NCI-H2196 treated with DMSO at 0.1 percent for 48 hours (cell line): ENCODE measurements around the gene OR2K2.
"Not testable (repeated sequence)": the region's sequence is repeated elsewhere in the genome, so short reads cannot be mapped to it uniquely, and the experiment has no call there.

Experiments used
- DNase-seq: peaks from one replicate; lab custom pipeline; 2025; ENCODE audit not compliant: unreplicated experiment; lab: John Stamatoyannopoulos, UW

The OR2K2 gene, protein sequence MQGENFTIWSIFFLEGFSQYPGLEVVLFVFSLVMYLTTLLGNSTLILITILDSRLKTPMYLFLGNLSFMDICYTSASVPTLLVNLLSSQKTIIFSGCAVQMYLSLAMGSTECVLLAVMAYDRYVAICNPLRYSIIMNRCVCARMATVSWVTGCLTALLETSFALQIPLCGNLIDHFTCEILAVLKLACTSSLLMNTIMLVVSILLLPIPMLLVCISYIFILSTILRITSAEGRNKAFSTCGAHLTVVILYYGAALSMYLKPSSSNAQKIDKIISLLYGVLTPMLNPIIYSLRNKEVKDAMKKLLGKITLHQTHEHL

DNA sequence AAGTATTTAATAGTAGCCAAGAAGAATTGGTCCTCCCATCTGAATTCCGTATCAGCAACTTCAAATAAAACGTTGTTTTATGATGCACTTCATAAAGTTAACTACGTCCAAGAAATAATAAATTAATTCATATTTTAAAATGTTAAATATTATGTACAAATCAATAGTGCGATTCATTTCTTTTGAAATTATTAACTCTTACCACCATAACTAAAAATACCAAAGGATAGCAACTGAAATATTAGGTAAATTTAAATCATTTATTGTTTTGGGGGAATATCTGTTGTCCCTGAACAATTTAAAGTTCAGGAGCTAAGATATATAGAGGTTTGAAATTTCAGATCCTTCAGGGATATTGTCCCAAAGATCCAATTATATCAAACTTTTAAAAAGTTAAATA lies at the start of gene OR2K2:
Gene OR2K2 (minus strand): TSS at position 101 of the 400 bp plus-strand sequence. CDS start 1,791 bp downstream, outside the sequence.
- no peak for DNase-seq

DNA sequence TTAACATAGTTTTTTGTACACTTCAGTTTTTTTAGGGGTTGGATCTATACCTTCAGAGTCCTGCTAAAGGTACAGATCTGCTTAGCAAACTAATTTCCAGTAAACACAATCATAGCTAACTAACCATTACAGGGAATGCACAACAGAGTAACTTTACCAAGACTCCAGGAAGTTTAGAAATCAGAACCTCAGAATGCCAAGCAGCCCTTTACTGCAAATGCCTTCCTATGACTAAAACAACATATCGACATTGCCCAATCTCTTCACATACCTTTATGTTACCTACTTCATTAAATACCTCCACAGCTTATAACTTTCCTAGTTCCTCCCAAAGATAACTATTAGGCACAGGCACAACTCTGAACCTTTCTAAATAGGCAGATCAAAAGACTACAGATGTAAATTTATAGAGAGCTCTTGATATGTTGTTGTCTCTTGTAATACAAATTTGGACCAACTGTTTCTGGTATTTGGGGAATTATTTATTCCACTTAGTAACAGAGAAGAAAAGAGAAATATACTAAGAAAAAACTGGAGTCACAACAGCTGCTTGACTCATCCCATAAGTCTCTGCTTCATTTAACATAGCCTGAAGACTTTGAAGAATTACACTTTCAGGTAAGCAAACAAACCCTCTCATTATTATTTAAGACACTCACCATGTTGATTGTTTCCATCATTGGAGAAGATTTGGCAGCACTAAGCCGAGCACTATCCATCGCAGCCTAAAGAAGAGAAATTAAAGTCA lies 46.0 kb upstream of the OR2K2 start:
- DNase-seq, result no peak

DNA sequence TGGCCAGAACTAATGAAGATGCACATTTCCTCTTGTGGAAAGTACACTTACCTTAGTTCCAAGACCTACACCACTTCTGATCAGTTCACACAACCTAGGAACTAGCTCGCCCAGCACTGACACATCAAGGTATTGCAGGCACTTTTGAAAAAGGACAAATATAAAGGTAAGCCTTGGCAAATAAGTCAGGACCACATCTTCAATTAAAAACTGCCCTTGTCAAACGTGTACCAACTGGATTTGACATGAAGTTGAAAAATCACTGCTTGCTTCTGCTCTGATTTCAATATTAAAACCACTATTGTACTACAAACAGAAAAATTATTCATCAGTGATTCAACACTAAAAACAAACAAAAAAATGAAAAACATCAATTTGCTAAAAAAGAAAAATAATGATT lies 45.0 kb upstream of the OR2K2 start:
- DNase-seq, result no peak

DNA sequence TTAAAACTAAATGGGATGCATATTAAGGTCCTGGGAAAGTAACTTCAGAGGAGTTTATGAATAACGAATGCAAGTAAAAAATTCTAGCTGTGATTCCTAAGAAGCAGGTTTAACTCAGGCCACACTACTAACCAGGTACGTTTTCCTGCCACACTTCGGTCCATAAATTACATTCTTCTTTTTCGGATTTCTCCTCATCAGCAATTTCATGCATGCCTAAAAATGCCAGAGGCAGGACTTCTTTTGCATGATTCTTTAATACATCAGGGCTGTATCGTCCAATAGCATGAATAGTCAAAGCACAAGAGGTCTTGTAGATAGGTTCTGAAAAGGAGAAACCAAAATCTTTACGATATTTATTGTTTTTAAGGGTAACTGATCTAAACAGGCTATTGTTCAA lies 42.3 kb upstream of the OR2K2 start:
- DNase-seq, result no peak

DNA sequence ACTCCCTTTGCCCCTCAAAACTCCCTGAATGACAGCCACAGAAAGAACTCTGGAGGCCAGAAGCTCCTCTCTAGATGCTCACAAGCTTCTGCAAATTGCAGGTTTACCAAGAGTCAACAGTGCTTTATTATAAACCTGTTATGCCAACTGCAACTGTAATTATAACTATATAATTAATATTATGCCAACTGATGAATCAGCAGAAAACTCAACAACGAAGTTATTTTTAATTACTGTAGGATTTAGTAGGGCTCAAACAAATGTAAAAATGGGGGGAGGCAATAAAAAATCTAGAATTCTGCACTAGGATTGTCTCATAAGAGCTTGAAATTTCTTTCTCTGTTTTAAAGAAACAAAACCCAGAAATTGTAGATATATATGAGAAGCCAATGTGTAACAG lies 37.0 kb upstream of the OR2K2 start:
- no peak for DNase-seq

DNA sequence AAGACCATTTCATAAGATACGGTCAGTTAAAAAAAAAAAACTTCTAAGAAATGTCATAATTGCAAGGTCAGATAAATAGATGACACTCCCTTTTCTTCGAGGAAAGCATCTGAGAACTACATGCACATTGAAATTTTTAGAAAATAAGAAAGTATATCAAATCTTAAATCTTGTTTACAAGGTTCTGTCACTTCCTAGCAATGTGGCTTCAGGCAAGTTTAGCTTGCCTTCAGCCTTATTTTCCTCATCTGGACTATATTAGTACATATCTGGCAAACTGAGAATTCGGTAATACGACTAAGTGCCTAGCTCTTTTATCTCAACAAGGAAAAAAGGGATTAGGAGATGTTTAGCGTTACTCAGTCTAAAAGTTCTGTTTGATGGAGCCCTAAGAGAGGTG lies 32.5 kb upstream of the OR2K2 start:
- DNase-seq, result no peak

DNA sequence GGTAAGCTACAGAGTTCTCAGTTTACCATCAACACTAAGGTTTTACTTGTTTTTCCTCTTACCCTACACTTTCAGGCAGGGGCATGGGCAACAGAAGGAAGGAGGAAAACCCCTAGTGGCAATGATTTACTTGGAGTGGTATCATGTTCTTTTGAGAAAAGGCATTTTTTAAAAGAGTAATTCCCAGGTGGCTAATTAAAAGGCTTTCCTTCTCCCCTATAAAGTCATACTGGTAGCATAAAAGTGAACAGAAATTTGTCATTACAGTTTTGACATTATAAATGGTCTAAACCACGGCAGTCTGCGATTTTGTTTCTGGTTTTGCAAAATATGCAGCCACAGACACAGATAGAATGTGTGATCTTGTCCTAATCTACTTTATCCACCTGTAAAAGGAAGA lies 30.9 kb upstream of the OR2K2 start:
- no peak for DNase-seq

DNA sequence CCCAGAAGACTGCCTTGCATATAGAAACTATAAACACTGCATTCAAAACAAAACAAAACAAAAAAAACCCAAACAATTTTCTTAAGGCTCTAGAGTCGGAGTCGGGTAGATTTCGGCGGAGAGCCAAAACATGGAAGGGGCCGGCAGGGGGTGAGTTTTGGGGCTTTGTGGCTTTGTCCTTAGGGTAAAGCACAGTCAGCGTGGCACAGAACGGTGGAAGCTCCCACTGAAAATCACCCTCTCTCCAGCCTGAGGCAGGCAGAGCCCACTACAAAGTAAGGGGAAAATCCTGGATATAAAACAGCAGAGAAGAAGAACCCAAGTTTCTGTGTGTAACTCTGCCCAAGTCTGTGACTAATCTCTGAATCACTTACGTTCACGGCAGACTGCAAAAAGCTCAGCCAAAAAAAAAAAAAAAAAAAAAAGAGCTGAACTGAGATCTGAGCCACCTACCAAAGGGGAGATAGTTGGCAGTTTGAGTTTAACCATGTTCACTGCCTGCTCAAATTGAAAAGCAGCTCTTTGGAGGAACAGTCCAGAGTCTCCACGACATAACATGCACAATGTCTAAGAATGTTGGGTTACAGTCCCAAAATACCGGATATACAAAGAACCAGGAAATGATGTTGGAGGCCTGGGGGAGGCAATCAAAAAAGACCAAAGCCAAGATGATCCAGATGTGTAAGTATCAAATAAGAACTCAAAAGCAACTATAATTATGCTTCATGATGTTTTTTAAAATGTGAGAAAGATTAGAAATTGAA lies 26.6 kb upstream of the OR2K2 start:
- DNase-seq, result no peak

DNA sequence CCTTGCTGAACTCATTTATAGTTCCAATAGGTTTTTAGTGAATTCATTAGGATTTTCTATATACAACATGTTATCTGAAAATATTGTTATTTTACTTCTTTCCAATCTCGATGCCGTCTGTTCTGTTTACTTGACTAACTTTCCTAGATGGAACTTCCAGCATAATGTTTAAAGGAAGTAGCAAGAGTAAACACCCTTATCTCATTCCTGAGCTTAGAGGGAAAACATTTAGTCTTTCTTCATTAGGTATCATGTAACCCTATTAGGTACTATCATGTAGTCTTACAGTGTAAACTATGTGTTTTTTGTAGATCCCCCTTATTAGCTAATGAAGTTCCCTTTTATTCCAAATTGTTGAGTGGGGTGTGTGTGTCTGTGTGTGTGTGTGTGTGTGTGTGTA lies 22.5 kb upstream of the OR2K2 start:
- no peak for DNase-seq

DNA sequence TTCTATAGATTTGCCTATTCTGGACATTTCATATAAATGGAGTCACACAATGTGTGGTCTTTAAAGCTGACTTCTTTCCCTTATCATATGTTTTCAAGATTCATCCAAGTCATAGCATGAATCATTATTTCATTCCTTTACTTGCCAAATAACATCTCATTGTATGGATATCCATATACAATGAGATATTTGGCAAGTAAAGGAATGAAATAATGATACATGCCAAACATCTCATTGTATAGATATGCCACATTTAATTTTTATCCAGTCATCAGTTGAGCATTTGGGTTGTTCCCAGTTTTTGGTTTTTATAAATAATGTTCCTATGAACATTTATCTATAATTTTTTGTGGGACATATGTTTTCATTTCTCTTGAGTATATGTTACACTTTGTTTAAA lies 20.5 kb upstream of the OR2K2 start:
- no peak for DNase-seq

DNA sequence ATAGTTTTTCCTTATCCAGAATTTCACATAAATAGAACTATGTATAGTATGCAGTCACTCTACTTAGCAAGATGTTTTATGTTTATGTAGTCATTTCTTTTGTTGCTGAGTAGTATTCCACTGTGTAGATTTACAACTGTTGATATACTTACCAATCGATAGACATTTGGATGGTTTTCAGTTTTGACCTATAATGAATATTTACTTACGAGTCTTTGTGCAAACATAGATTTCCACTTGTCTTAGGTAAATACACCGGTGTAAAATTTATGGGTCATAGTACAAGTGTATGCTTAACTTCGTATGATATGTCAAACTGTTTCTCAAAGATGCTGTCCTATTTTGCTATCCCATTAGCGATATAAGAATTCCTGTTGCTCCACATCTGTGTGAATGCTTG lies 19.7 kb upstream of the OR2K2 start:
- DNase-seq, result no peak

DNA sequence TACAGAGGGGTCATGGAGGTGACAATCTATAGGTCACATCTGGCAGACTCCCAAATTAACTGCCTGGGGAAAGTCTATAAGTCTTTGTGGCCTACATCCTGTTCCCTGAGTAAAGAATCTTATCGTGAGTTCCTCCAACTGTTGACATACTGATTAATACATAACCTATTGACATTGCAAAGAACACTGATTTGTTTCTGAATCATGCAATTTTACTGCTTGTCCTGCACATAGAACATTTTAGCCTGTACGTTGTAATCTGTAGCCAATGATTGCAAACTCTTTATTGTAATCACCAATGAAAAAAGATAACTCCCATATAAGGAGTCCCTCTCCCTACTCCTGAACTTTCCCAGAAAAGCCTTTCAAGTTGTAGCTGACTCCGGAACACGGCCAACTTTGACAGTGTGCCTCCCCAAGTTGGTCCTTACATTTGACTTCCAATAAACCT lies 18.8 kb upstream of the OR2K2 start:
- no peak for DNase-seq

DNA sequence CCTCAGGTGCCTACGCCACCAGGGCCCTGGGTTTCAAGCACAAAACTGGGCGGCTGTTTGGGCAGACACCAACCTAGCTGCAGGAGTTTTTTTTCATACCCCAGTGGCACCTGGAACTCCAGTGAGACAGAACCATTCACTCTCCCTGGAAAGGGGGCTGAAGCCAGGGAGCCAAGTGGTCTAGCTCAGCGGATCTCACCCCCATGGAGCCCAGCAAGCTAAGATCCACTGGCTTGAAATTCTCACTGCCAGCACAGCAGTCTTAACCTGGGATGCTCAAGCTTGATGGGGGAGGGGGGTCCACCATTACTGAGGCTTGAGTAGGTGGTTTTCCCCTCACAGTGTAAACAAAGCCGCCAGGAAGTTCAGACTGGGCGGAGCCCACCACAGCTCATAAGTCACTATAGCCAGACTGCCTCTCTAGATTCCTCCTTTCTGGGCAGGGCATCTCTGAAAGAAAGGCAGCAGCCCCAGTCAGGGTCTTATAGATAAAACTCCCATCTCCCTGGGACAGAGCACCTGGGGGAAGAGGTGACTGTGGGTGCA lies 4.4 kb upstream of the OR2K2 start:
- DNase-seq, result not testable (repeated sequence)

DNA sequence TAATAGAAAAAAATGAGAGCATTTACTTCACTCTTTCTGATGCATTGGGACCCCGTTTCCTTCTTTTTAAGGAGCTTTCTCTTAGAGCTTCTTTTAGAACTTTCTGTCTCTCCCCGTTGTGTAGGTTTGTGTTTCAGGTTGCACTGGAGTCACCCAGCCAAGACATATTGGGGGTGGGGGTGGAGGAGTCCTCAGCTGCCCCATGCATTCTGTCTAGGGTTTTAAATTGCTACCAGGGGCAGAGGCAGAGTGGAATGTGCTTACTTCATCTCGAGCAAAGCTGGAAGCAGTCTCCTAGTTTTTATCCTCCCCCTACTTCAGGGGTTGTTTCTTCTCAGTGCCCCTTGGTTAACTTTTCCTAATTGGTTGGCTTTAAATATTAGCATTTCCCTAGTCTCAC lies 9.4 kb downstream of the OR2K2 start:
- no peak for DNase-seq

DNA sequence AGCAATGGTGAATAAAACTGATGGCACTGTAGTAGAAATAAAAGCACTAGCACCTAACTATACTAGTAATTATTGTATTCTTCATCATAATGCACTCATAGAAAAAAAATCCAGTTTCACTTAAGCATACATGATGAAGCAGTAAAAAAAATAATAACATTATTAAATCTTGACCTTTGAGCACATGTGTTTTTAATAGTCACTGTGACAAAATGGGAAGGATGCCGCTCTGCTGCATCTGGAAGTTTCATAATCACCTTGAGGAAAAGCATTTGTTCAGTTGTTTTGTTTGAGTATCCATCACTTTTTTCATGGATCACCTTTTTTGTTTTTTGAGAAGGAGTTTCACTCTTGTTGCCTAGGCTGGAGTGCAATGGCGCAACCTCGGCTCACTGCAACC lies 13.2 kb downstream of the OR2K2 start:
- no peak for DNase-seq

DNA sequence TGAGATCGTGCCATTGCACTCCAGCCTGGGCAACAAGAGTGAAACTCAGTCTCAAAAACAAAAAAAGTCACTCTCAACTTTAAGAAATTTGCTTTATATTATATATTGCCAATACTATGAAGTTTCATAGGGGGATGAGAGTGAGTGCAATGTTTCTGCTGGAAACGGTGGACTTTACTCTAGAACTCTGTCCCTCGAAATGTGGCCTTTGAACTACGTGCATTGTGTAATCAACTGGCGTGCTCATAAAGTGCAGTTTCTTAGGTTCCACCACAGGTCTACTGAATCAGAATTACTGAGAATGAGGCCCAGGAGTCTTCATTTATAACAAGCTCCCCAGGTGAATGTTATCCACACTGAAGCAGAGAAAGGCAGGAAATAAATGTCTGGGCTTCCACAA lies 24.1 kb downstream of the OR2K2 start:
- no peak for DNase-seq

DNA sequence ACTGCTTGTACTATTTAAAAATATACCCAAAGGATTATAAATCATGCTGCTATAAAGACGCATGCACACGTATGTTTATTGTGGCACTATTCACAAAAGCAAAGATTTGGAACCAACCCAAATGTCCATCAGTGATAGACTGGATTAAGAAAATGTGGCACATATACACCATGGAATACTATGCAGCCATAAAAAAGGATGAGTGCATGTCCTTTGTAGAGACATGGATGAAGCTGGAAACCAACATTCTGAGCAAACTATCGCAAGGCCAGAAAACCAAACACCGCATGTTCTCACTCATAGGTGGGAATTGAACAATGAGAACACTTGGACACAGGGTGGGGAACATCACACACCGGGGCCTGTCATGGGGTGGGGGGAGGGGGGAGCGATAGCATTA lies 26.0 kb downstream of the OR2K2 start:
- DNase-seq, result not testable (repeated sequence)

DNA sequence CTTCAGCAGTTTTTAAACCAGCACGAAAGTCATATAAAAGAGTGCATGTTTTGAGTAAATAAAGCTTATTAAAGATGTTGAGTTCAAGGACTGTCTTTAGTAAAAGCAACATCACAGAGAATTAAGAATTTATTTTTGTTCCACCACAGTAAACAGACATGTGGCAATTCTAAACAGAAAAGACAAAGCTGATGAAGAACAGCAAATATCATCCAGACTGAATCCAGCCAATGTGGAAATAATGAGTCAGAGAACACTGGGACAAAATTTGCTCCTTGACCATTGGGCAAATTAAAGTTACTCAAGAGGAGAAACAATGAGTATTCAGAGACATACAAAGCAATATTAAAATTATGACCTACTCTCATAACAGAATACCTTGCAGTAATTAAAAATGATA lies 28.8 kb downstream of the OR2K2 start:
- no peak for DNase-seq

DNA sequence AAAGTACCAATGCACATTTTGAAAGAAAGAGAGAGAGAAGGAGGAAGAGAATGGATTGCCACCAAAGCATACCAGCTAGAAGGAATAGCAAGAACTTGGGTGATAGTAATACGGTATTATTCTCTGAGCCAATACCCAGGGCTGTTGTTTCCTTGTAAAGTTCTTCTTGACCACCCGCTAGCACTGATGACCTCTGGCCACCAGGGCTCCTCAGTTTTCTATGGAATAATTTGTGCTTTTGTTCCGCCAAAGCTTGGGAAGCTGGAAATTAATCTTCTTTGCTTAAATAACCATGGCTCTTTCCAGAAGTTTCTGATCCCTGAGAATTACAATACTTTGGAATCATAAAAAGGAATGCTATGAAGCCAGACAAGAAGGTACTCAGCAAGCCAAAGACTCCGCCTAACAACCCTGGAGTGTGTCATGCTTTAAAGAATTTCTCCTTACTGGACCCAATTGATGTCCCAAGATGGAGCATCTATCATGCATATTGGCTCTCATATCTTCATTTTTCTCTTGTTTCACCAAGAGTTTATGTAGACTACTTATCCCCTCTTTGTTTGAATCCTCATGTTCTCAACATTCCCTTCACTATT lies 29.8 kb downstream of the OR2K2 start:
- no peak for DNase-seq

DNA sequence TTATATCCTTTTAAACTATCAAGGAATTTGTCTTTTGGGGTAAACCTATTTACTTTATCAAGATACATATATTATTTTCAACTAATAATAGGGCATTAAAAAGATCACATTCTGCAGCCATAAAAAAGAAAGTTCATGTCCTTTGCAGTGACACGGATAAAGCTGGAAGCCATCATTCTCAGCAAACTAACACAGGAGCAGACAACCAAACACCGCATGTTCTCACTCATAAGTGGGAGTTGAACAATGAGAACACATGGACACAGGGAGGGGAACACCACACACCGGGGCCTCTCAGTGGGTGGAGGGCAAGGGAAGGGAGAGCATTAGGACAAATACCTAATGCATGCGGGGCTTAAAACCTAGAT lies 30.4 kb downstream of the OR2K2 start:
- not testable (repeated sequence) for DNase-seq
